HG02763 (cell line): ENCODE data around the gene CLEC16A.
"Not testable (repeated sequence)": the region's sequence is repeated elsewhere in the genome, so short reads cannot be mapped to it uniquely, and the experiment has no call there.

Source experiments
- ATAC-seq: cut with Tn5 transposase; IDR thresholded peaks from one replicate; pipeline ENCODE4 v1.9.1; 2021; ENCODE audit warnings: mild to moderate bottlenecking, moderate library complexity; ENCODE audit not compliant: unreplicated experiment

The CLEC16A gene

DNA sequence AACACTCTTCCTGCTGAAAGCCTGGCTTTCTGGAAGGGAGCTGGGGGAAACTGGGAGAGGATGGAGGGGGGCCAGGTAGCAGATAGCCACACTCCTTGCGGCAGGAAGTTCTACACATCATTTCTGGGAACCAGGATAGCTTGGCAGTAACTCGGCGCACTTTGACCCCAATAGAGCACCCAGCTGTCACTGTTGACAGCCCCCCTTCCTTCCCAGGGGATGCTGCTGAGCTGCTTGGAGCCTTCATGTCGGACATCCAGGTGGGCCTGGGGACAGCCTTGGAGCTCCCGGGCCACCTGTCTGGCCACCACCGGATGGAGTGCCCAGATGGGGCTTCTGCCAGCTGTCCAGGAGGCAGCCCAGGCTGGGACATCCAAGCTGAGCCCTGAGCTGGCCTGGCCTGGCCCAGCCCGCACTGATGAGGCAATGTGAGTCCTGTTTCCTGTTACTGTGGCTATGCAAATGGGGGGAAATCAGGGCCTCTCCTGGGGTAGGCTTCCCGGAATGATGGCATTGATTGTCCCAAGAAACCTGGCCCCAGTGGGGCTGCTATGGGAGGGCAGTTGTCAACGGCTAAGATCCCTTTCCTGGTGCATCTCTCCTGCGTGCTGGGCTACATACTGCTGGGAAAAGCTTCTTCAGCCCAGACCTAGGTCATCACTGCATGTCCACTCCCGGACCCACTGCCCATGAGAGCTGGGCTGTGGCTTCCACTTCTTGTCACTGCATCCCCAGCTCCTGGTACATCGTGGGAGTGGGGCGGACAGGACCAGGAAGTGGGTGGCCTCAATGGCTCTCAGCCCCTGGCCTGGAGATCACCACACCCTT is 261.6 kb downstream of the CLEC16A start:
- ATAC-seq: no peak

DNA sequence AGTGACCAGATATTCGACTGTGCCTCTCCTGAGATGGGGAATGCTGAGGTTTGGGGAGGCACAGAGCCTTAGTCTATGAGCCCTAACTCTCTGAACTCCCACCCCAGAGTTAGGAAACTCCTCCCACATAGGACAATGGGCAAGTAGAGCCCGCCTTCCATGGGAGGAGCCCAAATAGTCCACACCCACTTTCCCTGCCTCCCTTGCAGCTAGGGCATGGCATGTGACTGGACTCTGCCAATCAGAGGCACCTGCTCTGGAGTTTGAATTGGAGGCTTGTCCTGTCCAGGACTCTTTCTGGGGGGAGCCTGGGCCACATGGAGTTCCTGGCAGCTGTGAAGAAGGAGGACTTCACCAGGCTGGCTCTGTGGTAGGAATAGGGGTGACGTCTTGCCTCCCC is 263.3 kb downstream of the CLEC16A start:
- ATAC-seq: no peak

DNA sequence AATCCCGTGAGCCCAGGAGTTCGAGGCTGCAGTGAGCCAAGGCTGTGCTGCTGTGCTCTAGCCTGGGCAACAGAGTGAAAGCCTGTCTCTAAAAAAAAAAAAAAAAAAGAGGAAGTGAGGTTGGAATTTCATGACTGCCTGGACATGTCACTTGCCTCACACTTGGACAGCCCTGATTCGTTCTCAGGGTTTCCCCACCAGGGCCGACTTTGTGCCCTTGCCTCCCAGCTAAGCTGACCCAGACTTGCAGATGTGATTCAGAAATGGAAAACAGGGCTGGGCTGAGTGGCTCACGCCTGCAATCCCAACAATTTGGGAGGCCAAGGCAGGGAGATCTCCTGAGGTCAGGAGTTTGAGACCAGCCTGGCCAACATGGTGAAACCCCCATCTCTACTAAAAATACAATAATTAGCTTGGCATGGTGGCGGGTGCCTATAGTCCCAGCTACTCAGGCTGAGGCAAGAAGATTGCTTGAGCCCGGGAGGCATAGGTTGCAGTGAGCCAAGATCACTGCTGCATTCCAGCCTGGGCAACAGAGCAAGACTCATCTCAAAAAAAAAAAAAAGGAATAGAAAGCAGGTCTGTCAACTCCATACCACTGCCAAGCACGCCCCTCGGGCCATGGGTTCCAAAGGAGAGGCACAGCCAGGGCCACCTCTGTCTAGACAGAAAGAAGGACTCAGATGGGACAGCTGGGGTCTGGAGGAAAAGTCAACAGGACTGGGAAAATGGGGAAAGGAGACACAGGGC is 264.7 kb downstream of the CLEC16A start:
- no peak for ATAC-seq

DNA sequence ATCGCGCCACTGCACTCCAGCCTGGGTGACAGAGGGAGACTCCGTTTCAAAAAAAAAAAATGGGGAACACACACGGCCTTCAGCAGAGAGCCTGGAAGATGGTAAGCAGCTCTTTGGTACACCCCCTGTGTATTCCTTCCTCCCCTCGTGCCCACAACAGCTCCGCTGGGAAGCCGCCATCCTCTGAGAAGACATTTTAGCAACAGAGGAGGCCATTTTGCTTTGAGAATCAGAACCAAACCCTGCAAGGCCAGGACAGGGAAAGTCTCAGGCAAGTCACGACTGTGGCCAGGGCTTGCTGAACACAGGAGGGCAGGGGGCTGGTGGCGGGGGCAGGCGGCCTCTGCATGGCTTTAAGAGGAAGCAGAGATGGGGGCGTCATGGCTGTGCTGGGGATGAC is 265.9 kb downstream of the CLEC16A start:
- ATAC-seq: no peak

DNA sequence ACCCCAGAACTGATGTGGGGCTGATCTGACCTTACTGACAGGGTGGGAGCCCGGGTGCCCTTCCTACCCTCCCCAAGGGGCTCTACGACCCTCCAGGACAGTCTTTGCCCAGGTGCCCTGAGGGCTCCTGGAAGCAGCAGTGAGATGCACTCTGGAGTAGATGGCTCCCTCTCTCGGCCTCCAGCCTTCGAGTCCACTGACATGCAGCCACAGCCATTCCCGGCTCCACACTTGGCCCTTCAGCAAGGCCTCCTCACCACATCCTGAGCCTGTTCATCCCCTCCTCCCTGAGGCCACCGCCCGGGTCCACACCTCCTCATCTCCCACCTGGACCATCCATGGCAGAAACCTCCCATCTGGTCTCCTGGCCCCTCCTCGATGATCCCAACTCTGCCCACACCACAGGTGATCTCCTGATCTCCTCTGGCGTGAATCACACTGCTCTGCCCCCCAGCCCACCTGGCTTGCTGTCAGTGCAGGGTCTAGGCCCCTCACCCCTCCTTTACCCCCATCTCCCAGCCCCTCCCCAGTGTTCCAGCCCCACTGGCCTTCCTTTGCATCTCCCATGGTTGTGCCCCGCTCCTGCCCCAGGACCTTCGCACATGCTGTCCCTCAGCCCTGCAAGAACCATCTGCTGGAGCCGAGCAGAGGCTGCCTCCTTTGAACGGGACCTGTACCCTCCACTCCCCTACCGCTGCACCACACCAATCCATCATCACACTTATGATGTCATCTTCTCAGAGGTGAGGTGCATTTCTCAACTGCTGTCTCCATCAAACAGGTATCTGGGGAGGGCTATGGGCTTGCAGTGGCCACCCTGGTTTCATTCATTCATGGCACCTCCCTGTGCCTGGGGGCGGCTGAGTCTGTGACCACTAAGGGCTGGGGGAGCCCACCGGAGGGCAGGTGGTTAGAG is 267.0 kb downstream of the CLEC16A start:
- ATAC-seq: no peak

DNA sequence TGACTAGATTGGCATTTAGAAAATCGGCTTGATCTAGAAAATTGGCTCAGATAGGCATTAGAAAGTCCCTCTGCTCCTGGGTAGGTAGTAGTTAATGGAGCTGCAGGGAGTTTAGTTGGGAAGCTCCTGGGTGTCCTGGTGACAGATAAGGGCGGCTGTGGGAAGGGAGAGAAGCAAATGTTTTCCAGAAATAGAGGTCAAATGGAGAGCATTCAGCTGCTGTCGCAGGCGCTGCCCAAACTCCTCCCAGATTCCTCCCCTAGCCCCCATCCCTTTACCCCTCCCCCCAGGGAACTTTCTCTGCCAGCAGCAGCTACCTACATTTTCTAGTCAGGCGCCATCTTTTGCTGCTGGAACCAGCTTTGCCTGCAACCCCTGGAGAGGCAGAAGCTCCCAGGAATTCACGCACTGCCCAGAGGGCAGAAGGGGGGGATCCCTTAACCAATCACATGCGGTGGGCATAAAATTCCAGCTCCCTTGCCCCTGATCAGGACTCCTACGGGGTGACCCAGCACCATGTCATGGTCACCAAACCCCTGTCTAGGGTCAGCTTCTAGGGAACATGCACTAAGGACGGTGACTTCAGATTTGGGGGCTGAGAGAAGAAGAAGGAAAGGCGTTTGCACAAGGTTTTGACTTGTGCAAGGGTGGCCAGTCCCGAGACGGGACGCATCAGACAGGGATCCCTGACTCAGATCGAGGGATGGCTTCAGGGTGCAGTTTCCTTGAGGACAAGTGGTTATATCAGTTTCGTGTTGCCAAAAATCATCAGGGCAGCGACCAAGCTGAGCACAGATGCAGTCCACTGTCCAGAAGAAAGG is 267.8 kb downstream of the CLEC16A start:
- ATAC-seq: no peak

DNA sequence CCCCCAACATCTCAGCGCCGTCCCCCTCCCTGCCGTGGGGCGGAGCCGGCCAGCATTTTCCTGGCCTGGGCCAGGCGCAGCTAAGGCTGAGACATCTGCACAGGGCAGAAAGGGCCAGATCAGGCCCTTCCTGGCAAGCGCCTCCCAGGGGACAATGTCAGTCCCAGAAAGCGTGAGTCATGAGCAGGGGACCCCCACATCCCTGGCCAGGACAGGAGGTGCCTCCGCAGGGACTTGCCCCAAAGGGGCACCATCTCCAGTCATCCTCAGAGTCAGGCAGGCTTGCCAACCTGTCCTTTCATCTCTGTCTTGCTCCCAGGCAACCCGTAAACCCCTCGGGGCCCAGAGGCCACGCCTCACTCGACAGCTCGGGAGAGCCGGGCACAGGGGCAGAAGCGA is 268.4 kb downstream of the CLEC16A start:
- ATAC-seq: no peak

DNA sequence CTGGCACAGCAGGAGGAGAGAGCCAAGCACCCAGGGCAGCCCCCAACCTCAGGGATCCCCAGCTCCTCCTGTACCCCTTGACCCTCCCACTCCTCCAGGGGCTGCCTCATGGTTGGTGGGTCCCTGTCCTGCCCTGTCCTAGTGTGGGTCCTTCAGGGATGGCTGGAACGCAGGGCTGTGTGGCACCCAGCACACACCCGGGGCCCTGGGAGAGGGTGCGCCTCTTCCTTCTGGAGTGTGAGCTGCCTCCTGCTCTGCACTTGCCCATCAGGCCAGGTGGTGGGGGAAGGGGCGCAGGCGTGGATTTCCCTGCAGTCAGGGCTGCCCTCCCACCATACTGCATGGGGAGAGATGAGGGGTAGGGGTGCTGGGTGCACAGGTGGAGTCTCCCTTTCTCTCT is 269.0 kb downstream of the CLEC16A start:
- ATAC-seq: no peak

DNA sequence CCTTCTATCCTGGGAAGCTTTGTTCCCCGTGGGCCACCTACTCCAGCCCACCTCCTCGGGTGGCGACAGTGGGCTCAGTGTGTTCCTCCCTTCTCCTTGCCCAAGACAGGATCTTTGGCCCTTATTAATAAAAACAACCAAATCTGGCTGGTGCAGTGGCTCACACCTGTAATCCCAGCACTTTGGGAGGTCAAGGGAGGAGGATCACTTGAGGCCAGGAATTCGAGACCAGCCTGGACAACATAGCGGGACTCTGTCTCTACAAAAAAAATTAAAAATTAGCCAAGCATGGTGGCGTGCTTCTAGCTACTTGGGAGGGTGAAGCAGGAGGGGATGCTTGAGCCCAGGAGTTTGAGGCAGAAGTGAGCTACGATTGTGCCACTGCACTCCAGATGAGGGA is 269.4 kb downstream of the CLEC16A start:
- no peak for ATAC-seq

DNA sequence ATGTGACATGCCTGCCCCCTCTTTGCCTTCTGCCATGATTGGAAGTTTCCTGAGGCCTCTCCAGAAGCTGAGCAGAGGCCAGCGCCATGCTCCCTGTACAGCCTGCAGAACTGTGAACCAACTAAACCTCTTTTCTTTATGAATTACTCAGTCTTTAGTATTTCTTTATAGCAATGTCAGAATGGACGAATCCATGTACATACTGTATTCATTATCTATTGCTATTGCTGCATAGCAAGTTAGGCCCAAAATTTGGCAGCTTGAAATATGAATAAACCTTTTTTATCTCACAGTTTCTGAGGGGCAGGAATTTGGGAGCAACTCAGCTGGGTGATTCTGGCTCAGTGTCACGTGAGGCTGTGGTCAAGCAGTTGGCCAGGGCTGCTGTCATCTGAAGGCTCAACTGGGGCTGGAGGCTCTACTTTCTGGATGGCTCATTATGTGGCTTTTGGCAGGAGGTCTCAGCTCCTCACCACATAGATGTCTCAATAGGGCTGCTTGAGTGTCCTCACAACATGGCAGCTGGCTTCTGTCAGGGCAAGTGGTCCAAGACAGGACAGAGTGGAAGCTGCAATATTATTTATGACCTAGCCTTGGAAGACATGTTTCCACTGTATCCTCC is 271.7 kb downstream of the CLEC16A start:
- ATAC-seq: no peak

DNA sequence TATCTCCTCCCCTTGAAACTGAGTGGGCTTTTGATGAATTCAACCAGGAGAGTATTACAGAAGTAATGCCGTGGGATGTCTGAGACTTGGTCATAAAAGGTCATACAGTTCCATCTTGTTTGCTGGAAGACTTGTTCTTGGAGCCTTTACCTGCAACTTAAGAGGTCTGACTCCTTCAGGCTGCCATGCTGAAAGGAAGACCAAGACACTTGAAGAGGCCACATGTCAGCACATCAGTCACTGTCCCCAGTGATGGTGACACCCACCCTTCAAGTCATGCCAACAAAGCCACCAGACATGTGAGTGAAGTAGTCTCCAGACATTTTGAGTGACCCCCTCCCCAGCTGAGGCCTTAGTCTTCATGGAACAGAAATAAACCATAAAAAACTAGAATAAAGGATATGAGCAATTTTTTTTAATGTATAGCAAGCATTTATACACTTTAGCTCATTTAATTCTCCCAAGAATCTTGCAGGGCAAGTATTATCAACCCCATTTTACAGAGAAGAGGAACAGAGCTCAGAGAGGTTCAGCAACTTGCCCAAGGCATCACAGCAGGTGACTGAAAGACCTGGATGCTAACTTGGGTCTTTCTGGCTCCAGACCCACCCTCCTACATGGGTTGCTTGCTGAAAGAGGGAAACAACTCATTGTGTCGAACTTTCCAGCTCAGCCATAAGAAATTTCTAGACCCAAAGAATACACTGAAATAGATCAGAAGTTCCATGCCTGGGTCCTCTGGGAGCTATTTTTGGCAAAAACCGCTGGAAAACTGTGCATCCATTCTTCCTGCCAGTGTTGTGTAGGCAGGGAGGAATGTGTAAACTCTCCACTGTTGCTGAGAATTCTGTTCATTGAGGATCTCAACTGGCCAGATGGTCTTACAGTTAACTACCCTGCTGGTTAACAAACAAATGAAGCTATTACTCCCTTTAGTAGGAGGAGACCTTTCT is 273.6 kb downstream of the CLEC16A start:
- no peak for ATAC-seq

DNA sequence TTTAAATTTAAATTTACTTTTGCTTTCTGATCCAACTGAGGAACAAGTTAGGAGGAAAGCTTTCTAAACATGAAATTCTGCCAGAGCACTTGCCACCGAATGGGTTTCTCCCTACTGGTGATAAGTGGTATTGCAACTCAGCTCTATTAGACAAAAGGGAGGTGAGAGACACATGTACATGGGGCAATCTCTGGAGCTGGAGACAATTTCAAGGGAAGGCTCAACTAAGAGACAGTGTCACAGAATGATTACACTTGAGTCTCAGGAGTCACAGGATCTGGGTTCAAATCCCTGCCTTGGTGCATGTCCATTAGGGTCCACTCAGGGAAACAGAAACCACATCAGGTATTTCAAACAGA is 274.2 kb downstream of the CLEC16A start:
- ATAC-seq: no peak

DNA sequence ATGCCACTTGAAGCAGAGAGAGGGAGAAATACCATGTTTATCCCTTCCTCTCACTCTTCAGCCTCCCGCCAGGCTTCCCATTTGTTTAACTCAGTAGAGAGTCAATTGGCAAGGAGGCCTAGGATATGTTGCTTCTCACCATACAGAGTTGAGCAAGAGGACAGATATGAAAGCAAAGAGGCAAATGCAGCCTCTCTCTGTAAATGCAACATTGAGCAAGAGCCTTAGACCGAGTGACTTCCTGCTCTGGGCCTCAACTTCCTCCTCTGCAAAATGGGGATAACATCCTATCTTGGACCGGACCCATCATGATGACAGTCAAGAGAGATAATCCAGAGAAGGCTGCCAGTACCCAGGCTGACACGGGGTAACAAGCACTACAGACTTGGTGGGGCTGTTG is 274.8 kb downstream of the CLEC16A start:
- no peak for ATAC-seq

DNA sequence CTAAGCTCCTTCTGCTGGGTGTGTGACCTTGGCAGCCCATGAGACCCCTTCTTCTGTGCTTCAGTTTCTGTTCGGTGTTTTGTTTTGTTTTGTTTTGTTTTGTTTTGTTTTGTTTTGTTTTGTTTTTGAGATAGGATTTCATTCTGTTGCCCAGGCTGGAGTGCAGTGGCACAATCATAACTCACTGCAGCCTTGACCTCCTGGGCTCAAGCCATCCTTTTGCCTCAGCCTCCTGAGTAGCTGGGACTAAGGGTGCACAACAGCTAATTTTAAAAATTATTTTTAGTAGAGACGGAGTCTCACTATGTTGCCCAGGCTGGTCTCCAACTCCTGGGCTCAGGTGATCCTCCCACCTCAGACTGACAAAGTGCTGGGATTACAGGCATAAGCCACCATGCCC is 276.1 kb downstream of the CLEC16A start:
- ATAC-seq: not testable (repeated sequence)

DNA sequence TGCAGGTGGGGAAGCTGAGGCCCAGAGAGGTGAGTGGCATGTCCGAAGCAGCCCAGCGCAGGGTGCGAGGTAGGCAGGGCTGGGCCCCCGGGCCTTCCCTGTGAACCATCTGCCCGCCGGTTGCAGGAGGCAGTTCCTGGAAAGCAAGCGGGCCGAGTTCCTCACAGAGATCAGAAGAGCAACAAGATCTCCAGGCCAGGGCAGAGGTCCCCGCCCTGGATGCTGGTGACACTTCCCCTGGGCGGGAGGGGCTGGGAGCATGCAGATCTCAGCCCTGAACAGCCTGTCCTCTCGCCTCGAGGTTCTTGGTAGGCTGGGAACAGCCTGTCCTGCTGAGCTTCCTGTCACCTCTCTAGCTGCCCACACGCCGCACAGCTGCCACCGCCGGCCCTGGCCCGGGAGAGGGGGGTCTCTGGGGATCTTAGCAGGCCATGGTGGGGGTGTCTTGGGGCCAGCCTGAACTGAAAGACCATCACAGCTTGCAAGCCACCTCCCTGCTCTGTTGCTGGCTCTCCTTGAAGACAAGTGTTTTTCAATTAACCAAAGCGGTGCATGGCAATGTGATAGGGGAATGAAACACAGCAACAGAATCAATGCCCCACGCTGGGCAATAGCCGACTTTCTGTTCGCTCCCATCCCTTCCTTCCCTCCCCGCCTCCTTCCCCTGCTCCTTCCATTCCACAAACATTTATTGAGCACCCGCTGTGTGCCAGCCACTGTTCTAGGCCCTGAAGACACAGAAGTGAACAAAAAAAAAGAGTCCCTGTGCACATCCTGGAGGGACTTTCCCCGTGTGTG is 279.9 kb downstream of the CLEC16A start:
- peak; percentile 33 for ATAC-seq

DNA sequence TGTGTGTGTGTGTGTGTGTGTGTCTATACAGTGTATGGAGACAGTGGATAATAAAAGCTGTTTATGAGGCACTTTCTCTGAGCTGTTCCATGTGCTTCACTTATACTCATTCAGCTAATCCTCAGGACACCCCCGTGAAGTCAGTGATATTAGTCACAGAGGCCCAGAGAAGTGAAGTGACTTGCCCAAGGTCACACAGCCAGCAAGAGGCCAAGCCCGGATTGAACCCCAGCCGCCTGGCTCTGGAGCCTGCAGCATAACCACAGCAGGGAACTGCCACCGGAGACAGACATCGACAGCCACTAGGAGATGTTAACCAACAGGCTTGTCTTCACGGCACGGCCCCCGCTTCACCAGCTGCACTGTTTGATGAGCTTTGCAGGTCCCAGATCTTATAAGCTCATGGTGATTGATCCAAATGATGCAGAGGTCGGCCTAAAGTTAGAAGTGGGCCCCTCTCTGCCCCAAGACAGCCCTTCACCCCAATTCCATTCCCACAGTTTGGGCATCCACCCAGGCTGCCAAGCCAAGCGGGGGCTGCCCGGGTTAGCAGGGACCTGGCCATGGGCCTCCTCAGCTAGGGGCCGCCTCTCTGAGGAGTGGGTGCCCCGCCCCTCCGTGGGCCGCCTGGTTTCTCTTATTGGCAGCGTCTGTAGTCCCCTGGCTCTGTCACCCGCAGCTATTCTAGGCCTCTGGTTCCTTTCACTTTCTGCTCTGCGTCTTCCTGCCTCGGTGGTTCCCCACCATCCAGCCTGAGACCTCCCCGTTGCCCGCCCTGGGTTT is 280.7 kb downstream of the CLEC16A start:
- peak; percentile 76 for ATAC-seq
